Astrocyte (in vitro differentiated cells and primary cell): Measurements from ENCODE around the gene RALGPS1.

Experiments used
- EZH2 ChIP-seq: IDR thresholded peaks from 2 replicates; pipeline ENCODE4 v1.6.1; 2012; ENCODE audit warnings: mild to moderate bottlenecking, low read length, inconsistent platforms; ENCODE audit not compliant: insufficient read depth
- TF ChIP-seq, protein P1 (sequence below): IDR thresholded peaks from 2 replicates; pipeline ENCODE4 v1.5.1; 2011; ENCODE audit warnings: low read depth, mild to moderate bottlenecking, inconsistent platforms, low read length, moderate library complexity; ENCODE audit not compliant: insufficient read depth

GRCh38 chr9:127053960-127054359, 139.4 kb downstream of the RALGPS1 start:
- TF ChIP-seq, protein P1, sequence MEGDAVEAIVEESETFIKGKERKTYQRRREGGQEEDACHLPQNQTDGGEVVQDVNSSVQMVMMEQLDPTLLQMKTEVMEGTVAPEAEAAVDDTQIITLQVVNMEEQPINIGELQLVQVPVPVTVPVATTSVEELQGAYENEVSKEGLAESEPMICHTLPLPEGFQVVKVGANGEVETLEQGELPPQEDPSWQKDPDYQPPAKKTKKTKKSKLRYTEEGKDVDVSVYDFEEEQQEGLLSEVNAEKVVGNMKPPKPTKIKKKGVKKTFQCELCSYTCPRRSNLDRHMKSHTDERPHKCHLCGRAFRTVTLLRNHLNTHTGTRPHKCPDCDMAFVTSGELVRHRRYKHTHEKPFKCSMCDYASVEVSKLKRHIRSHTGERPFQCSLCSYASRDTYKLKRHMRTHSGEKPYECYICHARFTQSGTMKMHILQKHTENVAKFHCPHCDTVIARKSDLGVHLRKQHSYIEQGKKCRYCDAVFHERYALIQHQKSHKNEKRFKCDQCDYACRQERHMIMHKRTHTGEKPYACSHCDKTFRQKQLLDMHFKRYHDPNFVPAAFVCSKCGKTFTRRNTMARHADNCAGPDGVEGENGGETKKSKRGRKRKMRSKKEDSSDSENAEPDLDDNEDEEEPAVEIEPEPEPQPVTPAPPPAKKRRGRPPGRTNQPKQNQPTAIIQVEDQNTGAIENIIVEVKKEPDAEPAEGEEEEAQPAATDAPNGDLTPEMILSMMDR = no peak
- no peak for TF ChIP-seq EZH2
